HUES6 (cell line): ENCODE data around the gene HERC4.
A peak's percentile ranks its signal among the peaks of the same experiment; 100 is the strongest.

Experiments
- H3K27ac ChIP-seq: 2 replicates; pipeline ENCODE4 v1.7.0; 2013; ENCODE audit warnings: low read depth, mild to moderate bottlenecking, low read length, inconsistent platforms
- H3K27me3 ChIP-seq: 2 replicates; pipeline ENCODE4 v1.6.1; 2013; ENCODE audit warnings: low read length; ENCODE audit not compliant: control insufficient read depth, insufficient read depth
- H3K36me3 ChIP-seq: 2 replicates; pipeline ENCODE4 v1.6.1; 2013; ENCODE audit warnings: low read length; ENCODE audit not compliant: control insufficient read depth, insufficient read depth
- H3K4me1 ChIP-seq: 2 replicates; pipeline ENCODE4 v1.6.1; 2013; ENCODE audit warnings: low read length; ENCODE audit not compliant: control insufficient read depth, insufficient read depth
- H3K4me3 ChIP-seq: 2 replicates; pipeline ENCODE4 v1.5.1; 2013; ENCODE audit warnings: low read depth, low read length
- H3K9ac ChIP-seq: one replicate; pipeline ENCODE4 v1.6.1; 2013; ENCODE audit warnings: mild to moderate bottlenecking, low read length
- H3K9me3 ChIP-seq: 2 replicates; pipeline ENCODE4 v1.6.1; 2013; ENCODE audit warnings: low read depth, low read length; ENCODE audit not compliant: control insufficient read depth, insufficient read depth

HERC4 gene

DNA sequence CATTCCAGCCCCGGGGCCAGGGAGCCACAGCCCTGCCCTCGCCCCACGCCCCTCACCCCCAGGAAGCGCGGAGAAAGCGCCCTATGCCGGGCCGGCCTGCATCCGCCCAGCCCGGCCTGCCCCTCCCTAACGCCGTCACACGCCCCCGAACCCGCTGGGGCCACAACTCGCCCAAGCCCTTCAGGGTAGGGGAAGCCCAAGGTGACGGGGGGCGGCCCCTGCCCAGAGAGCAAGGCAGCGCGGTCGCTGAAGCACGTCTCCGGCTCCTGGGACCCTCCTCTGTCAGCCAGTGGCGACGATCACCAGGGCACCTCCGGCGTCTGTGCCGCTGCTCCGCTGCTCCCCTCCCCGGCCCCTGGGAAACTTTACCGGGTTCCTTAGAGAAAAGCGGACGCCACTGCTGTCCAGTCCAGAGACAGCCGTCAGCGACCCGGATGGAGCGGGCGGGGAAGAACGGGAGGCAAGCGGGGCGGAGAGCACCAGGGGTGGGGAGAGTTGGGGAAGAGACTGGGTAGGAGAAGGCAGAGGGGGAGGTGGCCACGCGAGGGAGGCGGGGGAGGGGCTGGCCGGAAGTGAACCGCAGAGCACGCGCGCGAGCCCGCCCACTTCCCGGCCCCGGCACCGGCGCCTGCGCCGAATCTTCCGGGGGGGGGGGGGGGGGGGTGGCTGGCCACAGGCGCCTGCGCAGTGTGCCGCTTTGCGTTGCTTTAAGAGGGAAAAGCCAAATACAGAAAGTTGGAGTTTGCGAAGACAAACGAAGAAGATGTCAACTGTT is at the start of gene HERC4:
Gene HERC4 (minus strand): TSS at position 509 of the 775 bp plus-strand sequence. CDS start 2,175 bp downstream, outside the sequence.
- Histone ChIP-seq H3K4me1 (peaks cover 10% of the 10 kb centered on the region), H3K4me3 (peak within 1 kb of the TSS; percentile 95), H3K9me3 (no peaks in the 10 kb centered on the region), H3K36me3 (peaks cover 16% of the 10 kb centered on the region), H3K9ac (peak within 1 kb of the TSS; percentile 95), H3K27ac (peak within 1 kb of the TSS; percentile 90), H3K27me3 (no peaks in the 10 kb centered on the region)

DNA sequence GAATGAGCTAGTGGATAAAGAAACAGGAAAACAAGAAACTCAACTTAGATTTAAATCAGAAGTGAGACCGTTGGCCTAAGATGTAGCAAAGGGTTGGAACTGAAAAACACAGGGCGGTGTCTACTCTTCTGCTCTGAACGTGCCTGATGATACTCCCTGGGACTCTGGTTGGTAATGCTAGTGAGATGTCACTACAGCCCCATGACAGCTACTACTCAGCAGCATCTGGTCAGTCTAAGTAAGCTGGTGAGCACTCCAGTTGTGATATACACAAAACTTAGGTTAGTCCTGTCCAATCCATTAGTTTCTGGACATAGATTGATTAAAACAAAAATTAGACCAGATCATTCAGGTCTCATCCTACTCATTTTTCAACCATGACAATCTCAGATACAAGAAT is 49.6 kb upstream of the HERC4 start:
- H3K27ac ChIP-seq = no peak overlapping the region
- no peaks in the 10 kb centered on the region for H3K36me3 ChIP-seq
- H3K9me3 ChIP-seq = no peaks in the 10 kb centered on the region
- H3K4me3 ChIP-seq = no peak overlapping the region
- H3K27me3 ChIP-seq = no peaks in the 10 kb centered on the region
- no peak overlapping the region for H3K9ac ChIP-seq
- no peaks in the 10 kb centered on the region for H3K4me1 ChIP-seq

DNA sequence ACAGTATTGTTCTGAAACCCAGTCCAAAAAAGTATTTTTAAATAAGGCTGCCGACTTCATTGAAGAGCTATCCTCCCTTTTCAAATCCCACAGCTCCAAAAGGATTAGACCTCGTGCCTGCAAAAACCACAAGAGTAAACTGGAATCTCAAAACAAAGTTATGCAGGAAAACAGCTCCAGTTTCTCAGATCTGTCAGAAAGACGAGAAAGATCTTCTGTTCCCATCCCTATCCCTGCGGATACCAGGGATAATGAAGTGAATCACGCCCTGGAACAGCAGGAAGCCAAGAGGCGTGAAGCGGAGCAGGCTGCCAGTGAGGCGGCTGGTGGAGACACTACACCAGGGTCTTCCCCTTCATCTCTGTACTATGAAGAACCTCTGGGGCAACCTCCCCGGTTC is 46.8 kb upstream of the HERC4 start:
- no peaks in the 10 kb centered on the region for H3K36me3 ChIP-seq
- no peaks in the 10 kb centered on the region for H3K27me3 ChIP-seq
- no peaks in the 10 kb centered on the region for H3K4me1 ChIP-seq
- no peak overlapping the region for H3K4me3 ChIP-seq
- no peak overlapping the region for H3K9ac ChIP-seq
- no peaks in the 10 kb centered on the region for H3K9me3 ChIP-seq
- H3K27ac ChIP-seq = no peak overlapping the region

- no peaks in the 10 kb centered on the region for H3K36me3 ChIP-seq
- H3K9me3 ChIP-seq = no peaks in the 10 kb centered on the region
- H3K9ac ChIP-seq = no peak overlapping the region
- no peak overlapping the region for H3K27ac ChIP-seq
- H3K27me3 ChIP-seq = no peaks in the 10 kb centered on the region
- no peak overlapping the region for H3K4me3 ChIP-seq
- H3K4me1 ChIP-seq = no peaks in the 10 kb centered on the region
These were observed 46.1 kb upstream of the HERC4 start for GRCh38 chr10:68121020-68121743.

DNA sequence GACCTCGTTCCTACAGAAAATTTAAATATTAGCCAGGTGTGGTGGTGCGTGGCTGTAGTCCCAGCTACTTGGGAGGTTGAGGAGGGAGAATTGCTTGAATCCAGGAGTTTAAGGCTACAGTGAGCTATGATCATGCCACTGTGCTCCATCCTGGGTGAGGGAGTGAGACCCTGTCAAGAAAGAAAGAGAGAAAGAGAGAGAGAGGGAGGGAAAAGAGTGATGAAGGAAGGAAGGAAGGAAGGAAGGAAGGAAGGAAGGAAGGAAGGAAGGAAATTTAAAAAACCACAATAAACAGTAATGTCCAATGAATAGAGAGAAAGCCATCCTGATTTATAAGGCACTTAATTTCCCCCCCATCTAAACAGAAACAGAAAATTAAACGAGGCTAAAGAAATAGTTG is 43.6 kb upstream of the HERC4 start:
- Histone ChIP-seq H3K9ac (no peak overlapping the region), H3K36me3 (no peaks in the 10 kb centered on the region), H3K4me3 (no peak overlapping the region), H3K27ac (no peak overlapping the region), H3K9me3 (no peaks in the 10 kb centered on the region), H3K4me1 (no peaks in the 10 kb centered on the region), H3K27me3 (no peaks in the 10 kb centered on the region)

DNA sequence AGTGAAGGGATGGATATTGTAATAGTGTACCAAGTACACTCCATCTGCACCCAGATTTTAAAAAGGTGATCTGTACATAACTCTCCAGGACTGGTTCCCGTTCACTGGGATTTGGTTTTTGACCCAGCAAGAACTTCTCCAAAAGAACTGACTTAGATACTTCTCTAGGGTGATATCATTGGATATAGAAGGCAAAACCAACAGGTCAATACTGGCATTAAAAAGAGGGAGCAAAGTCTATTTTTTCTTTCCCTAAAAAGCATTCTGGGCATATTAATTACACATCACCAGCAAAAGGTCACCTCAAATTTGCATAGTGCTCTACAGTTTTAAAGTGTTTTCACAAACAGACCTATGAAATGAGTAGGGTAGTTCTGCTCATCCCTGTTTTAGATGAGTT is 37.8 kb upstream of the HERC4 start:
- Histone ChIP-seq H3K27ac (no peak overlapping the region), H3K4me3 (no peak overlapping the region), H3K9me3 (no peaks in the 10 kb centered on the region), H3K36me3 (no peaks in the 10 kb centered on the region), H3K9ac (no peak overlapping the region), H3K4me1 (no peaks in the 10 kb centered on the region), H3K27me3 (no peaks in the 10 kb centered on the region)

DNA sequence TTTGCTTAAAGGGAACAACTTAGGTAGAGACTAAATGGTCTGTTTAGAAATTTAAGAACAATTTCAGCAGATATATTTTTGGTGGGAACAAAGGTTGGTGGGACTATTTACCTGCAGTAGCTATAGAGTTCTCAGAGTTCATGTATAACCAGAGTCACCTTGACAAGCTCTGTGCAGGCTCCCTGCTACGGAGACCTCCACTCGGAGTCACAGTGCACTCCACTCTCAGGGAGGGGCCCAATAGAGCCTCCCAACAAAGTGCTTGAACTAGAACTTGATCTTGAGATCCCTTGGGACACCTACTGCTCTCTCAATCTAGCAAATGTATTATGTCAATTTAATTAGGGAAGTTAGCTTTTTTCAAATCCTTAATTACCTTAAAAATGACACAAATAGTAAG is 36.5 kb upstream of the HERC4 start:
- Histone ChIP-seq H3K27me3 (no peaks in the 10 kb centered on the region), H3K27ac (no peak overlapping the region), H3K4me3 (no peak overlapping the region), H3K4me1 (no peaks in the 10 kb centered on the region), H3K9me3 (no peaks in the 10 kb centered on the region), H3K9ac (no peak overlapping the region), H3K36me3 (no peaks in the 10 kb centered on the region)

GRCh38 chr10:68110027-68110426 is 34.9 kb upstream of the HERC4 start:
- Histone ChIP-seq H3K27me3 (no peaks in the 10 kb centered on the region), H3K9me3 (no peaks in the 10 kb centered on the region), H3K9ac (no peak overlapping the region), H3K4me1 (no peaks in the 10 kb centered on the region), H3K36me3 (no peaks in the 10 kb centered on the region), H3K27ac (no peak overlapping the region), H3K4me3 (no peak overlapping the region)

GRCh38 chr10:68109331-68109730 is 34.2 kb upstream of the HERC4 start, which contains the start of gene MYPN:
MYPN (plus strand) TSS chr10:68109488; CDS start chr10:68121439, 11,951 bp downstream.
- Histone ChIP-seq H3K27me3 (no peaks in the 10 kb centered on the region), H3K9ac (no peak within 1 kb of the TSS), H3K27ac (no peak within 1 kb of the TSS), H3K4me1 (no peaks in the 10 kb centered on the region), H3K9me3 (no peaks in the 10 kb centered on the region), H3K4me3 (no peak within 1 kb of the TSS), H3K36me3 (no peaks in the 10 kb centered on the region)

DNA sequence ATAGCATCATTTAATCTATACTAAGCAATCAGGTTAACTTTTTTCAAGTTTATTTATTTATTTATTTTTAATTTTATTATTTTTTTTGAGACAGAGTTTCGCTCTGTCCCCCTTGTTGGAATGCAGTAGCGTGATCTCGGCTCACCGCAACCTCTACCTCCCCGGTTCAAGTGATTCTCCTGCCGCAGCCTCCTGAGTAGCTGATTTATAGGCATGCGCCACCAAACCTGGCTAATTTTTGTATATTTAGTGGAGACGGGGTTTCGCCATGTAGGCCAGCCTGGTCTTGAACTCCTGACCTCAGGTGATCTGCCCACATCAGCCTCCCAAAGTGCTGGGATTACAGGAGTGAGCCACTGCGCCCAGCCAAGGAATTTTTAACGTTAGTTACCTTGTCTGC is 33.6 kb upstream of the HERC4 start:
- no peaks in the 10 kb centered on the region for H3K27me3 ChIP-seq
- H3K9me3 ChIP-seq = no peaks in the 10 kb centered on the region
- H3K9ac ChIP-seq = no peak overlapping the region
- H3K4me1 ChIP-seq = no peaks in the 10 kb centered on the region
- H3K4me3 ChIP-seq = no peak overlapping the region
- no peak overlapping the region for H3K27ac ChIP-seq
- no peaks in the 10 kb centered on the region for H3K36me3 ChIP-seq

DNA sequence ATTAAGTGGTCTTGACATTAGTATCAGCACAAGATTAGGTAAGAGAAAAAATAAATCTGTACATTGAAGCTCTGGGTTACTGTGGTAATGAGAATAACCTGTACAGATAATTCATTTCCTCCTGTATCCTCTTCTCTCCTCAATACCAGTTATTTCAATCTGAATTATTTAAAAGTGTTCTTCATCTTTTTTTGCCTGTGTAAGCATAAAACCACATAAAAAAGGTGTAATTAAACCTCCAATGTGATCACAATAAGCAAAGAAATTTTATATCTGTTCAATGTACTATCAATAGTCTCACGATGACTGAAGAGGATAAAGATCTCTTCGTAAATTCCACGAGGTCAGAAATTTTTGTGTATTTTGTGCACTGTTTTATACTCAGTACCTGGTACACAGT is 33.0 kb upstream of the HERC4 start:
- Histone ChIP-seq H3K9ac (no peak overlapping the region), H3K4me3 (no peak overlapping the region)

More for the DNA sequence above, 33.0 kb upstream of the HERC4 start:
- Histone ChIP-seq H3K27me3 (no peaks in the 10 kb centered on the region), H3K4me1 (no peaks in the 10 kb centered on the region), H3K27ac (no peak overlapping the region), H3K9me3 (no peaks in the 10 kb centered on the region), H3K36me3 (no peaks in the 10 kb centered on the region)
